ENCODE data around the gene MYPOP.

- TF ChIP-seq CTCF (IDR thresholded peaks at IDR 0.05; ENCODE audit: borderline replicate concordance, extremely low read depth, low read length, poor library complexity, severe bottlenecking): no peak
- TF ChIP-seq EZH2 (IDR thresholded peaks at IDR 0.05; ENCODE audit: borderline replicate concordance, low read depth, low read length, severe bottlenecking): no peak
Measured at GRCh38 chr19:45940515-45940805, 38.0 kb upstream of the MYPOP start.

Measured in DND-41 (cell line).